Retinal pigment epithelial cell (primary cell): Measurements from ENCODE around the gene HS3ST5.

Experiments
- DNase-seq: peaks from one replicate; pipeline ENCODE4 v3.0.0-alpha.2; 2010; ENCODE audit warnings: low read depth
- H3K4me3 ChIP-seq: 2 replicates; pipeline ENCODE4 v1.5.1; 2011; ENCODE audit warnings: mild to moderate bottlenecking, low read length, control low read depth, moderate library complexity
- TF ChIP-seq, protein P1 (sequence below): conservative IDR thresholded peaks from 2 replicates; pipeline ENCODE4 v1.5.1; 2011; ENCODE audit warnings: low read depth, low read length, control low read depth, inconsistent platforms

Gene HS3ST5

GRCh38 chr6:114260810-114261209 is 82.0 kb downstream of the HS3ST5 start:
- TF ChIP-seq, protein P1, sequence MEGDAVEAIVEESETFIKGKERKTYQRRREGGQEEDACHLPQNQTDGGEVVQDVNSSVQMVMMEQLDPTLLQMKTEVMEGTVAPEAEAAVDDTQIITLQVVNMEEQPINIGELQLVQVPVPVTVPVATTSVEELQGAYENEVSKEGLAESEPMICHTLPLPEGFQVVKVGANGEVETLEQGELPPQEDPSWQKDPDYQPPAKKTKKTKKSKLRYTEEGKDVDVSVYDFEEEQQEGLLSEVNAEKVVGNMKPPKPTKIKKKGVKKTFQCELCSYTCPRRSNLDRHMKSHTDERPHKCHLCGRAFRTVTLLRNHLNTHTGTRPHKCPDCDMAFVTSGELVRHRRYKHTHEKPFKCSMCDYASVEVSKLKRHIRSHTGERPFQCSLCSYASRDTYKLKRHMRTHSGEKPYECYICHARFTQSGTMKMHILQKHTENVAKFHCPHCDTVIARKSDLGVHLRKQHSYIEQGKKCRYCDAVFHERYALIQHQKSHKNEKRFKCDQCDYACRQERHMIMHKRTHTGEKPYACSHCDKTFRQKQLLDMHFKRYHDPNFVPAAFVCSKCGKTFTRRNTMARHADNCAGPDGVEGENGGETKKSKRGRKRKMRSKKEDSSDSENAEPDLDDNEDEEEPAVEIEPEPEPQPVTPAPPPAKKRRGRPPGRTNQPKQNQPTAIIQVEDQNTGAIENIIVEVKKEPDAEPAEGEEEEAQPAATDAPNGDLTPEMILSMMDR: no peak
- no peak for DNase-seq
- no peak overlapping the region for H3K4me3 ChIP-seq

- no peak overlapping the region for H3K4me3 ChIP-seq
- no peak for DNase-seq
- TF ChIP-seq, protein P1: no peak
Observed at GRCh38 chr6:114258376-114258775, 84.4 kb downstream of the HS3ST5 start.

DNA sequence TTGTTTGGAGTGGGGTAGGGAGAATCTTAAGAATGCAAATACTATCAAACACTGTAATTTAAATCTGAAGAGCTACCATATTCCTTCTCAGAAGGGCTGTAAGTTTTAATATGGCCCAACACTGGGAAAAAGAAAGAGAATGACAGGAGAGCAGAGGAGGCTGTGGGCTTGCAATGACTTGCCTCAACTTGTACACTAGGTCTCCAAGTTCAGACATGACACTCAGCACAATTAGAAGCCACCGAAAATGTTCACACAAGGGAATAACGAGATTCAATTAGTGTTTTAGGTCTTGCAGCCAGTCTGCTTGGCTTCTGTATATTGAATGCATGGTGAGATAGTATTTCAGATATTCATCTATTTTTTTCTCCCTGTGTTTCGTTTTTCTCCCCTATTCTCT is 89.4 kb downstream of the HS3ST5 start:
- DNase-seq: no peak
- TF ChIP-seq, protein P1: no peak
- H3K4me3 ChIP-seq: no peak overlapping the region

DNA sequence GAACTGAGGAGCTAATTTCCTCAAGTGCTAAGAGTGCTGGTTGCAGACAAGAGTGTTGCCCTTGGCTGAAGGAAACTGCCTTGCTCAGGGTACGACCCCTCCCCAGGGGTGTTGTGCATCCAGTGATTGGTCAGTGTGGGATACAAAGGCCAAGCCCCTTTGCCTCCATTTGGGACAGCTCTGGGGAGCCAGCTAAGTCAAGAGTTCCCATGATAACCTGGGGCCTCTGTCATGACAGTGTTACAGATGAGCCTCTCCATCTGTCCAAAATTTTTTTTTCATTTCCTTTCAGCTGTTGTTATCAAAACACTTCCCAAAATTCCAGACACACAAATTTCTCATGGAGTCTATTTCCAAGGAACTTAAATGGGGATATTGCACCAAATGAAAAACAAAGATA is 93.3 kb downstream of the HS3ST5 start:
- no peak overlapping the region for H3K4me3 ChIP-seq
- no peak for DNase-seq
- TF ChIP-seq, protein P1: no peak

DNA sequence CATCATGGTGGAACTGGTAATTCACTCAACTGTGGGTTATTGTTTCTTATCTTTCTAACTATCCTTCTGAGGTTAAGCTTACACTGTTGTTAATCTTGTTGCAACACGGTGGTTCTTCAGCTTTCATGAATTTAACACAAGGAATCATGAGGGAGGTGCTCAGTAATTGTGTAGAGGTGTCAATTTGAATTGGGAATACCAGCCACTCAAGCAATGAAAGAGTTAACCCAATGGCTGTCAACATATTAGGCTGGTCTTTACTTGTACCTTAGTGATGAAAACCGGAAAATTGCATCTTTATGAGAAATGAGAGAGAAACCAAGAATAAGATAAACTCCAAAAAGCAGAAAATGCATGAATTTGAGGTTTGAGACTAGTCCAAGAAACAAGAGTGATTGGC is 95.7 kb downstream of the HS3ST5 start:
- TF ChIP-seq, protein P1: no peak
- H3K4me3 ChIP-seq: no peak overlapping the region
- no peak for DNase-seq

- peak; percentile 5 for DNase-seq
- no peak overlapping the region for H3K4me3 ChIP-seq
- TF ChIP-seq, protein P1: no peak
Observed at GRCh38 chr6:114240796-114241195, 102.0 kb downstream of the HS3ST5 start.

- H3K4me3 ChIP-seq: no peak overlapping the region
- DNase-seq: no peak
- TF ChIP-seq, protein P1: no peak
Observed at GRCh38 chr6:114228675-114229074, 114.1 kb downstream of the HS3ST5 start.
